ENCODE data around the gene KRT15.

DNA sequence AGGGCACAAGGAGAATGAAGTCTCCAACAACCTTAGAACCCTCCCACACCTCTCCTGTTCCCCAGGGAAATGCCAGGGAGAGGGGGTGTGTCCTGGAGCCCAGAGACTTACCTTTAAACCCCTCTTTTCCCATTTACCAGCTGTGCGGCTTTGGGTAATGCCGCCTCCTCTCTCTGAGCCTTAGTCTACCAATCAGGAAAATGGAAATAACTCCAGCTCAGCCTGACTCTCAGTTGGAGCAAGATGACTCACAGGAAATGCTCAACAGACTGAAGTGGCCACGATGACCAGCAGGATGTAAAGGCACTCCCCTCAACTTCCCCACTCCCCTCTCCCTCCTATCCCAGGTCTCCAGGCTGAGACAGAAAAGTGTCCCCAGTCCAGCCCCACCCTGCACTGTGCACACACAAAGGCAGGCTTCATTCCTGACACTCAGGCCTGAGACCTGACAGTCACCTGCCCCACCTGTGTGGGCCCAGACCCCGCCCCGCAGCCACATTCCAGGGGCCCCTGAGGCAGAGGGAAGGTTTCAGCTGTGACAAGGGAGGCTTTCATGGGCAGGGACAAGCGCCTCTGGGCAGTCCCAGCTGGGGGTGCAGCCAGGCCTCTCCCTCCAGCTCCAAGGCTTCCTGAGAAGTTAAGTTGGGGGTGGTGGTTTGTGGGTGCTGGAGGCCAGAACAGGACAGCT lies 3.0 kb upstream of the KRT15 start:
- TF ChIP-seq, protein P1, sequence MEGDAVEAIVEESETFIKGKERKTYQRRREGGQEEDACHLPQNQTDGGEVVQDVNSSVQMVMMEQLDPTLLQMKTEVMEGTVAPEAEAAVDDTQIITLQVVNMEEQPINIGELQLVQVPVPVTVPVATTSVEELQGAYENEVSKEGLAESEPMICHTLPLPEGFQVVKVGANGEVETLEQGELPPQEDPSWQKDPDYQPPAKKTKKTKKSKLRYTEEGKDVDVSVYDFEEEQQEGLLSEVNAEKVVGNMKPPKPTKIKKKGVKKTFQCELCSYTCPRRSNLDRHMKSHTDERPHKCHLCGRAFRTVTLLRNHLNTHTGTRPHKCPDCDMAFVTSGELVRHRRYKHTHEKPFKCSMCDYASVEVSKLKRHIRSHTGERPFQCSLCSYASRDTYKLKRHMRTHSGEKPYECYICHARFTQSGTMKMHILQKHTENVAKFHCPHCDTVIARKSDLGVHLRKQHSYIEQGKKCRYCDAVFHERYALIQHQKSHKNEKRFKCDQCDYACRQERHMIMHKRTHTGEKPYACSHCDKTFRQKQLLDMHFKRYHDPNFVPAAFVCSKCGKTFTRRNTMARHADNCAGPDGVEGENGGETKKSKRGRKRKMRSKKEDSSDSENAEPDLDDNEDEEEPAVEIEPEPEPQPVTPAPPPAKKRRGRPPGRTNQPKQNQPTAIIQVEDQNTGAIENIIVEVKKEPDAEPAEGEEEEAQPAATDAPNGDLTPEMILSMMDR (conservative IDR thresholded peaks at IDR 0.05): no peak
- no peak for TF ChIP-seq ZFX (IDR thresholded peaks at IDR 0.05)
